Posterior vena cava (tissue), 2 donors: ENCODE results near the gene NCF4. TPM values are rescaled to one million over a fixed set of nuclear protein-coding genes. Genes with fewer than 3 reads are reported as not detected.

Experiments used
- DNase-seq: peaks from one replicate; pipeline ENCODE4 v3.0.0-alpha.2; 2020; ENCODE audit warnings: low spot score
- intact Hi-C, 2 donors: fragments of 100-400 bp; cut with DNase I; formaldehyde crosslinking; loops; one replicate each; pipeline versions ENCODE4 v1.14.1 to v1.14.2; 2022 to 2023
- total RNA-seq, 2 donors: library from RNA; stranded (reverse); fragmentation: NEBNext Ultra II Directional; extraction: Animal tissue kit (Norgen Biotek cat#: 25700); gene quantifications; one replicate each; pipeline ENCODE4 v1.2.1, GENCODE V29; 2021
- donor health status: DM: yes; HTN: yes; CAD: no.
- donor health status: DM: yes; HTN: yes; CAD: no.

NCF4 gene
- total RNA-seq, 2 donors from 2014 or later = 16.5 to 21.6 TPM

- intact Hi-C loops = no loop called here
- DNase-seq = no peak
Measured at GRCh38 chr22:36884349-36885158, 23.7 kb downstream of the NCF4 start.

GRCh38 chr22:36885474-36885873, 24.7 kb downstream of the NCF4 start:
- DNase-seq = no peak
- intact Hi-C loops = no loop called here

GRCh38 chr22:36886016-36886415, 25.2 kb downstream of the NCF4 start:
- DNase-seq = no peak
- intact Hi-C loops = no loop called here

- DNase-seq = no peak
- intact Hi-C loops = no loop called here
Measured at GRCh38 chr22:36887162-36887561, 26.4 kb downstream of the NCF4 start.

GRCh38 chr22:36891646-36892045, 30.8 kb downstream of the NCF4 start:
- DNase-seq = no peak
- intact Hi-C loops = no loop called here

DNA sequence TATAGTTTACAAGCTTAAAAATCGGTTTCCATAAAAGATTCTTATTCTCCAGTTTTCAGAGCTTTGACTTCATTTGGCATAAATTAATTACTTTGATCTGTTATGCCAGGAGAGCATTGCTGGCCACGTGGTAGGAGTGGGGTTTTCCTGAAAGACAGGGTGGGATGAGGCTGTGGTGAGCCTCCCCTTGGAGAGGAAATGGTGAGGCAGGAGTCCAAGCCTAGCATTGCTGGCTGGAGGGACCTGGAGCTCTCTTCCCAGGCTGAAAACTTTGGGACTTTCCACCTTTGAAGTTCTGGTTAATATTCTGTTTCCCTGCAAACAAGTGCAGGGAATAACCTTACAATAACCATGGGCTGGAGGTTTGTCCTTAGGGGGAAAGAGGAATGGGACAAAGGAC, 31.5 kb downstream of the NCF4 start:
- intact Hi-C loops = no loop called here
- DNase-seq = no peak

- intact Hi-C loops = no loop called here
- no peak for DNase-seq
Measured at GRCh38 chr22:36893262-36893661, 32.5 kb downstream of the NCF4 start.

GRCh38 chr22:36894266-36894665, 33.5 kb downstream of the NCF4 start:
- no peak for DNase-seq
- intact Hi-C loops = no loop called here

DNA sequence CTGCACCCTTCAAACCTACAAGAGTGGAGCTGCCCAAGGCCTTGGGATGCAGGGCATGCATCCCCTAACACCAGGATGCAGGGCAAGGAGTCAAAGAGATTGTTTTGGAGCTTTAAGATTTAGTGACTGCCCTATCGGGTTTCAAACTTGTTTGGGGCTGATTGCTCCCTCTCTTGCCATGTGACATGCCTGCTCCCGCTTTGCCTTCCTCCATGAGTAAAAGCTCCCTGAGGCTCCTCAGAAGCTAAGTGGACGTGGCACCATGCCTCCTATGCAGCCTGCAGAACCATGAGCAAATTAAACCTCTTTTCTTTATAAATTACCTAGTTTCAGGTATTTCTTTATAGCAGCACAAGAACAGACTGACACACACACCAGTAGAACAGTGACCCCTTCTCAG, 36.8 kb downstream of the NCF4 start:
- no peak for DNase-seq
- intact Hi-C loops = no loop called here

DNA sequence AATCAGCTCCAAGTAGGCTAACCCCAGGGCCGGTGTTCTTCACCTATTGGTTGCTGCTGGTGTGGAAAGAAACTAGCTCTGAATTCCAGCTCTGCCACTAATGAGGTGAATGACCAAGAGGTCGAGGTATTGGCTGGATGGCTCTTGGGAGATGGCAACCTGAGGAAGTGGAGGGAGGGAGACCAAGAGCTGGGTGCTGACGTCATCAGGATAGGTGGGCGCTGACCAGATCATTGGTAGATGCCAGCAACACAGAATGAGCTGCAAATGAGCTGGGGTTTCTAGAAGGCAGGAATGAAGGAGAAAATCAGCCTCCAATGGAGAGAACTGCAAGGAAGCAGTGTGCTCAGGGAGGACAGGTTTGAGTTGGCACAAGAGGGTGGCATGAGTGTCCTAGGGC, 37.9 kb downstream of the NCF4 start:
- intact Hi-C loops = no loop called here
- no peak for DNase-seq

DNA sequence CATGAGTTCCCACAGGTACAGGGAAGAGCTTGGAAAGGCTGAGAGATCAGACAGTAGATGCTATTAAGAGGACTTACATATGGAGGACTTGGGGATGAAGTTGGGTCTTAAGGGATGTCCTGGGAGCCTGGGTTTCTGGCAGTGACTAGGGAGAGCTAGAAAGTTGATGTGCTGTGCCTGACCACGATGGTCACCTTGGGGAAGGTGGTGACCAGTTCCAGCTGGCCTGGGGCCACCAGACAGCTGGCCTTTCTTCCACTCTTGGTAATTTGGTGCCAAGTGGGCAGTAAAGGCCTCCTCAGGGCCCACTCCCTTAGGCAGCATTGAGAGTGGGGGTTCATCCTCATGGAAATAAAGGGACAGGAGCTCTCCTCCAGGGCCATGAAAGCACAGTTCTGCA, 38.7 kb downstream of the NCF4 start:
- DNase-seq = no peak
- intact Hi-C loops = no loop called here

DNA sequence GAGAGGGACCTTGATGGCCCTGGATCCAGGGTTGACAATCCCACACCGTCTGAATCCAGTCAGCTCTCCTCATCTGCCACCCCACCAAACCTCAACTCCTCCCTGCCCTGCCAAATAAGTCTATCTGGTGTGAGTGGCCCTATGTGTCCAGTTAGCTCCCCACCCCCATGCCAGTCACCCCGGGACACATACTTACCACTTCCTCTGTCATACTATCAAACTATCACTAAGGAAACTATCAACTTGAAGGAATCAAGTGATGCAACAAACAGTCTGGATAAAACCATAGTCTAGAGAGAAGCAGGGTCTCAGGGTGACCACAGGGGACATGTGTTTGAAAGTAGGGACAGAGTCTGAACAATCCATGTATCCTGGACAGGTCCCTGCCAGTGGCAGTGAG, 39.4 kb downstream of the NCF4 start:
- intact Hi-C loops = no loop called here
- no peak for DNase-seq

- DNase-seq = no peak
- intact Hi-C loops = no loop called here
Measured at GRCh38 chr22:36900880-36901279, 40.1 kb downstream of the NCF4 start.

- no peak for DNase-seq
- intact Hi-C loops = no loop called here
Measured at GRCh38 chr22:36901411-36902142, 40.8 kb downstream of the NCF4 start.

DNA sequence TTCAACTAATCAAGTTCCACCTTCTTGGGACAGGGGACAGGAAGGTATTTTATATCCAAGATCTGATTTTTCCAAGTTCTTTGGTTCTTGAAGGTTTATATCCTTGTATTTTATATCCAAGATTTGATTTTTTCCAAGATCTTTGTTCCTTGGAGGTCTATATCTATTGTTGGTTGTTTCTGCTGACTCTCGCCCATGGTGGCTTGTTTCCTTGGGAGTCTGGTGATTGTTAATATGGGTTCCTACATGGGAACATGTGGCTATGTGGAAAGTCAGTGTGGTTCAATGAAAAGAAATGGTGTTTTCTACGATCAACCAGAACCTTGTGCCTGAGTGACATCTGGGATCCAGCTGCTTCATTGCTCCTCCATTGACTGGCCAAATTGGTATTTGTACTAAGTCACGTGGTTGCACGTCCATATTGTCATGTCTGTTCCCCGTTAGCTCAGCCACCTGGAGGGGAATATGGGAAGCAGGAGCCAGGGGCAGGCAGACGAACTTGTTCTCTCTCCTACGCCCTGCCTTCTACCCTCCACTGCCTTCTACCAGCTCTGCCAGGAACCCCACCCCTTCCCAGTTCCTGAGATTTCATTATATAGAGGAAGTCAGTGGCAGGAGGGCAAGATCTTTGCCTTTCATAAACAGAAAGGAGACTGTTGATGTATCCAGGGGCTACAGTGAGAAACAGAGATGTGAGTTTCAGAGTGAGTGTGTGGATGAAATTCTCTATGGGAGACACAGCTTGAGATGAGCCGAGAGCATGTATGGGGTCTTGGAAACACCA, 41.5 kb downstream of the NCF4 start:
- intact Hi-C loops = no loop called here
- DNase-seq = no peak

- intact Hi-C loops = no loop called here
Measured at GRCh38 chr22:36904260-36904880, 43.6 kb downstream of the NCF4 start.

GRCh38 chr22:36907253-36908195, 46.7 kb downstream of the NCF4 start:
- DNase-seq = no peak
- intact Hi-C loops = no loop called here

More at GRCh38 chr22:36904260-36904880, 43.6 kb downstream of the NCF4 start:
- DNase-seq = no peak

GRCh38 chr22:36910461-36910860, 49.7 kb downstream of the NCF4 start:
- intact Hi-C loops = no loop called here
- no peak for DNase-seq
